GM18517 (cell line): ENCODE measurements around the gene HES5.
A peak's percentile ranks its signal among the peaks of the same experiment; 100 is the strongest.
"Not testable (repeated sequence)": the region's sequence is repeated elsewhere in the genome, so short reads cannot be mapped to it uniquely, and the experiment has no call there.

Experiments used
- ATAC-seq: cut with Tn5 transposase; IDR thresholded peaks from one replicate; pipeline ENCODE4 v1.9.1; 2021; ENCODE audit warnings: mild to moderate bottlenecking, moderate library complexity; ENCODE audit not compliant: unreplicated experiment

HES5 gene

GRCh38 chr1:2561446-2561845 lies 31.4 kb upstream of the HES5 start:
- ATAC-seq = no peak

- no peak for ATAC-seq
These were observed 30.4 kb upstream of the HES5 start for GRCh38 chr1:2560299-2561073.

- no peak for ATAC-seq
These were observed 29.6 kb upstream of the HES5 start for GRCh38 chr1:2559509-2560298.

- ATAC-seq = no peak
These were observed 28.8 kb upstream of the HES5 start for GRCh38 chr1:2558861-2559260.

- ATAC-seq = no peak
These were observed 28.4 kb upstream of the HES5 start for GRCh38 chr1:2558420-2558819.

GRCh38 chr1:2557482-2558400 lies 27.7 kb upstream of the HES5 start:
- no peak for ATAC-seq

- no peak for ATAC-seq
These were observed 26.8 kb upstream of the HES5 start for GRCh38 chr1:2556678-2557481.

- ATAC-seq = no peak
These were observed 26.2 kb upstream of the HES5 start, which contains the start of gene TNFRSF14 for GRCh38 chr1:2556277-2556677. TNFRSF14 (plus strand) TSS chr1:2556371; CDS start chr1:2556665, 294 bp downstream.

- no peak for ATAC-seq
These were observed 25.7 kb upstream of the HES5 start for GRCh38 chr1:2555634-2556276.

- ATAC-seq = no peak
These were observed 24.7 kb upstream of the HES5 start for GRCh38 chr1:2554621-2555387.

GRCh38 chr1:2553871-2554620 lies 24.0 kb upstream of the HES5 start:
- ATAC-seq = no peak

- not testable (repeated sequence) for ATAC-seq
These were observed 23.0 kb upstream of the HES5 start for GRCh38 chr1:2553076-2553475.

GRCh38 chr1:2552189-2552588 lies 22.1 kb upstream of the HES5 start:
- ATAC-seq = no peak

- ATAC-seq = not testable (repeated sequence)
These were observed 21.5 kb upstream of the HES5 start for GRCh38 chr1:2551544-2551943.

- not testable (repeated sequence) for ATAC-seq
These were observed 20.3 kb upstream of the HES5 start for GRCh38 chr1:2550309-2550861.

- not testable (repeated sequence) for ATAC-seq
These were observed 19.4 kb upstream of the HES5 start for GRCh38 chr1:2549367-2550029.

- ATAC-seq = peak; percentile 18
These were observed 18.1 kb upstream of the HES5 start for GRCh38 chr1:2548068-2548589.
